A549 (cell line): ENCODE data around the gene TOX4. TPM values are rescaled to one million over a fixed set of nuclear protein-coding genes. Genes with fewer than 3 reads are reported as not detected.

Experiments
- ATAC-seq, 2 experiments: fragments of 200-7000 bp in 1 of 2; fragments of >200 bp in 1 of 2; cut with Nextera tagmentation in 1 of 2; cut with Tn5 transposase in 1 of 2; 3 replicates each; pipeline versions ENCODE4 v1.8.0 to v1.9.1; 2018 to 2020; ENCODE audit warnings: mild to moderate bottlenecking in 1 of 2, moderate library complexity in 1 of 2
- CTCF ChIA-PET: fragments of 300-600 bp; sonication (Branson Sonifier 250); formaldehyde crosslinking; extraction: SDS; loops from one replicate; lab custom pipeline; 2021; ENCODE audit warnings: antibody characterized with exemption, inconsistent platforms; lab: Yijun Ruan, JAX
- POLR2A ChIA-PET: fragments of 350-600 bp; formaldehyde crosslinking; extraction: SDS; loops from one replicate; lab custom pipeline; 2021; ENCODE audit warnings: antibody characterized with exemption, inconsistent platforms; lab: Yijun Ruan, JAX
- DNase-seq, 2 experiments: peaks; one replicate each; pipeline versions ENCODE4 v3.0.0 to v3.0.0-alpha.2; 2011 to 2016; ENCODE audit warnings: low read depth in 1 of 2, low spot score in 1 of 2
- FAIRE-seq: peaks from 2 replicates; lab custom pipeline; 2011; peaks lifted over from hg19 to GRCh38; lab: Jason Lieb, UNC
- H3K27ac ChIP-seq, 2 experiments: fragments of >200 bp; sonication (Bioruptor Twin); formaldehyde crosslinking; 3 replicates each; pipeline ENCODE4 v1.5.1; 2016 to 2017
- H3K4me1 ChIP-seq: fragments of >200 bp; sonication (Bioruptor Twin); formaldehyde crosslinking; 3 replicates; pipeline ENCODE4 v1.6.1; 2016
- H3K4me2 ChIP-seq: fragments of >200 bp; sonication (Bioruptor Twin); formaldehyde crosslinking; 3 replicates; pipeline ENCODE4 v1.6.1; 2016
- H3K4me3 ChIP-seq: fragments of >200 bp; sonication (Bioruptor Twin); formaldehyde crosslinking; 3 replicates; pipeline ENCODE4 v1.5.1; 2016
- H3K9me3 ChIP-seq: fragments of >200 bp; sonication (Bioruptor Twin); formaldehyde crosslinking; 3 replicates; pipeline ENCODE4 v1.6.1; 2016
- CBX2 ChIP-seq: fragments of 200-600 bp; sonication (generic); IDR thresholded peaks from 2 replicates; pipeline ENCODE4 v1.6.1; 2016; ENCODE audit warnings: low read depth, mild to moderate bottlenecking, borderline replicate concordance
- CHD2 ChIP-seq: fragments of 150-350 bp; IDR thresholded peaks from 2 replicates; pipeline ENCODE4 v1.6.1; 2014; ENCODE audit warnings: low read length; ENCODE audit not compliant: partially characterized antibody
- EP300 ChIP-seq, 2 experiments: fragments of >200 bp; sonication (Bioruptor Twin); formaldehyde crosslinking; IDR thresholded peaks; 2 replicates in 1 of 2; 3 replicates in 1 of 2; pipeline ENCODE4 v1.6.1; 2016 to 2017
- FOXS1 ChIP-seq: fragments of 250-450 bp; sonication (Bioruptor Pico); IDR thresholded peaks from 2 replicates; pipeline ENCODE4 v1.5.0; 2020; ENCODE audit warnings: mild to moderate bottlenecking, moderate library complexity
- HEYL ChIP-seq: fragments of 250-450 bp; sonication (Bioruptor Pico); IDR thresholded peaks from 2 replicates; pipeline ENCODE4 v1.8.0; 2021; ENCODE audit warnings: mild to moderate bottlenecking, moderate library complexity
- HOXB13 ChIP-seq: fragments of 250-450 bp; sonication (Bioruptor Pico); IDR thresholded peaks from 2 replicates; pipeline ENCODE4 v1.5.0; 2020; ENCODE audit warnings: low read depth, mild to moderate bottlenecking, moderate library complexity
- JUN ChIP-seq, 2 experiments: fragments of >200 bp; sonication (Bioruptor Twin); formaldehyde crosslinking; IDR thresholded peaks; 2 replicates in 1 of 2; 3 replicates in 1 of 2; pipeline ENCODE4 v1.6.1; 2016 to 2017
- NFE2L2 ChIP-seq: fragments of 150-350 bp; conservative IDR thresholded peaks from 2 replicates; pipeline ENCODE4 v1.6.1; 2014; ENCODE audit warnings: low read length
- NPAS2 ChIP-seq: fragments of 250-450 bp; sonication (Bioruptor Pico); IDR thresholded peaks from 2 replicates; pipeline ENCODE4 v1.8.0; 2022; ENCODE audit warnings: mild to moderate bottlenecking, moderate library complexity, borderline replicate concordance
- NR3C1 ChIP-seq: fragments of >200 bp; sonication (Bioruptor Twin); formaldehyde crosslinking; IDR thresholded peaks from 3 replicates; pipeline ENCODE4 v1.6.1; 2017
- POLR2AphosphoS2 ChIP-seq: conservative IDR thresholded peaks from 2 replicates; pipeline ENCODE4 v1.6.1; 2012; ENCODE audit warnings: low read length, improper control_type of control experiment, inconsistent platforms
- SMC3 ChIP-seq: fragments of >200 bp; sonication (Bioruptor Twin); formaldehyde crosslinking; IDR thresholded peaks from 3 replicates; pipeline ENCODE4 v1.6.1; 2018; ENCODE audit warnings: inconsistent platforms
- SREBF2 ChIP-seq: fragments of 450-650 bp; IDR thresholded peaks from 2 replicates; pipeline ENCODE4 v1.6.1; 2014; ENCODE audit warnings: mild to moderate bottlenecking, moderate library complexity
- ZC3H11A ChIP-seq: fragments of 450-650 bp; IDR thresholded peaks from 2 replicates; pipeline ENCODE4 v1.6.1; 2014; ENCODE audit warnings: antibody characterized with exemption, mild to moderate bottlenecking
- WGBS: methylation state at CpG from one replicate; pipeline ENCODE4 v1.1.6; 2017; ENCODE audit errors: missing lambda C conversion rate; 5-methylcytosine and 5-hydroxymethylcytosine counted together
- polyA plus RNA-seq, 4 experiments: library from polyadenylated mRNA; depleted of rRNA in 3 of 4; stranded (reverse); fragments of >200 nt; fragmentation: RNase III in 1 of 4; extraction: RNeasy Plus Mini Kit Qiagen cat#74134 plus additional on column Dnase treatment in 1 of 4; gene quantifications; 2 replicates in 3 of 4; 3 replicates in 1 of 4; pipeline ENCODE4 v1.2.3, GENCODE V29; 2011 to 2017
- TF ChIP-seq, protein P1 (sequence below): IDR thresholded peaks from 2 replicates; pipeline ENCODE4 v1.6.1; 2012
- TF ChIP-seq, protein P2 (sequence below): fragments of >200 bp; sonication (Bioruptor Twin); formaldehyde crosslinking; IDR thresholded peaks from 3 replicates; pipeline ENCODE4 v1.5.1; 2016
- TF ChIP-seq, protein P3 (sequence below): fragments of >200 bp; sonication (Bioruptor Twin); formaldehyde crosslinking; IDR thresholded peaks from 3 replicates; pipeline ENCODE4 v1.6.1; 2016
- TF ChIP-seq, protein P4 (sequence below): fragments of 250-450 bp; sonication (Bioruptor Pico); IDR thresholded peaks from 2 replicates; pipeline ENCODE4 v1.5.0; 2020; ENCODE audit warnings: low read depth, mild to moderate bottlenecking, moderate library complexity
- TF ChIP-seq, protein P5 (sequence below): fragments of 150-350 bp; IDR thresholded peaks from 2 replicates; pipeline ENCODE4 v1.6.1; 2014; ENCODE audit warnings: low read depth, mild to moderate bottlenecking, low read length
- TF ChIP-seq, protein P6 (sequence below): IDR thresholded peaks from 2 replicates; pipeline ENCODE4 v1.6.1; 2012; ENCODE audit warnings: low read depth, borderline replicate concordance

Gene TOX4
- polyA plus RNA-seq, 2 of the 4 experiments (the other 2 are of a cell fraction) = 48.3 to 76.4 TPM

DNA sequence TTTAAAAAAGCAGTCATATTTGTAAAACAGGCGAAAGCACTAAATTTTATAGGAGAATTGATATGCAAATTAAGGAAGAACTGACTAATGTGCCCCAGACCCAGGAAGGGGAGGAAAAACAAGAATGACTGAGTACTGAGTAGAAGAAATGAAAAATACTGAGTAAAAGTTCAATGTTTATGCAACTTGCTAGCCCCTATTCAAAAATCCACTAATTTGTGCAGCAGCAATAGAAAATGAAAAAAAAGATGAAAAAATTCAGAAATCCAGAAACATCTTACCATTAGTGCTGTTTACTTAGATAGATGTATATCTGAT lies 27.1 kb upstream of the TOX4 start:
- no peak for ATAC-seq
- H3K4me1 ChIP-seq = peaks cover 19% of the 10 kb centered on the region
- H3K9me3 ChIP-seq = no peaks in the 10 kb centered on the region
- CTCF ChIA-PET = interaction anchor here (1.1 to 1.3 kb wide), 2 partner anchors 13 to 147 kb away, joined by 3 to 4 read pairs; no protein-coding TSS in a partner anchor
- H3K4me3 ChIP-seq = no peak overlapping the region
- TF ChIP-seq CBX2 (no peak), ZC3H11A (no peak), NR3C1 (no peak), SMC3 (no peak), FOXS1 (no peak), HOXB13 (no peak), JUN (IDR thresholded peaks at IDR 0.05) (no peak), HEYL (CRISPR knock-in tag) (no peak), SREBF2 (no peak), NFE2L2 (no peak), EP300 (IDR thresholded peaks at IDR 0.05) (no peak), POLR2AphosphoS2 (no peak), NPAS2 (CRISPR knock-in tag) (no peak), CHD2 (no peak)
- TF ChIP-seq, protein P1, sequence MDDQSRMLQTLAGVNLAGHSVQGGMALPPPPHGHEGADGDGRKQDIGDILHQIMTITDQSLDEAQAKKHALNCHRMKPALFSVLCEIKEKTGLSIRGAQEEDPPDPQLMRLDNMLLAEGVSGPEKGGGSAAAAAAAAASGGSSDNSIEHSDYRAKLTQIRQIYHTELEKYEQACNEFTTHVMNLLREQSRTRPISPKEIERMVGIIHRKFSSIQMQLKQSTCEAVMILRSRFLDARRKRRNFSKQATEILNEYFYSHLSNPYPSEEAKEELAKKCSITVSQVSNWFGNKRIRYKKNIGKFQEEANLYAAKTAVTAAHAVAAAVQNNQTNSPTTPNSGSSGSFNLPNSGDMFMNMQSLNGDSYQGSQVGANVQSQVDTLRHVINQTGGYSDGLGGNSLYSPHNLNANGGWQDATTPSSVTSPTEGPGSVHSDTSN = no peak
- TF ChIP-seq, protein P2, sequence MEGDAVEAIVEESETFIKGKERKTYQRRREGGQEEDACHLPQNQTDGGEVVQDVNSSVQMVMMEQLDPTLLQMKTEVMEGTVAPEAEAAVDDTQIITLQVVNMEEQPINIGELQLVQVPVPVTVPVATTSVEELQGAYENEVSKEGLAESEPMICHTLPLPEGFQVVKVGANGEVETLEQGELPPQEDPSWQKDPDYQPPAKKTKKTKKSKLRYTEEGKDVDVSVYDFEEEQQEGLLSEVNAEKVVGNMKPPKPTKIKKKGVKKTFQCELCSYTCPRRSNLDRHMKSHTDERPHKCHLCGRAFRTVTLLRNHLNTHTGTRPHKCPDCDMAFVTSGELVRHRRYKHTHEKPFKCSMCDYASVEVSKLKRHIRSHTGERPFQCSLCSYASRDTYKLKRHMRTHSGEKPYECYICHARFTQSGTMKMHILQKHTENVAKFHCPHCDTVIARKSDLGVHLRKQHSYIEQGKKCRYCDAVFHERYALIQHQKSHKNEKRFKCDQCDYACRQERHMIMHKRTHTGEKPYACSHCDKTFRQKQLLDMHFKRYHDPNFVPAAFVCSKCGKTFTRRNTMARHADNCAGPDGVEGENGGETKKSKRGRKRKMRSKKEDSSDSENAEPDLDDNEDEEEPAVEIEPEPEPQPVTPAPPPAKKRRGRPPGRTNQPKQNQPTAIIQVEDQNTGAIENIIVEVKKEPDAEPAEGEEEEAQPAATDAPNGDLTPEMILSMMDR = no peak
- TF ChIP-seq, protein P3, sequence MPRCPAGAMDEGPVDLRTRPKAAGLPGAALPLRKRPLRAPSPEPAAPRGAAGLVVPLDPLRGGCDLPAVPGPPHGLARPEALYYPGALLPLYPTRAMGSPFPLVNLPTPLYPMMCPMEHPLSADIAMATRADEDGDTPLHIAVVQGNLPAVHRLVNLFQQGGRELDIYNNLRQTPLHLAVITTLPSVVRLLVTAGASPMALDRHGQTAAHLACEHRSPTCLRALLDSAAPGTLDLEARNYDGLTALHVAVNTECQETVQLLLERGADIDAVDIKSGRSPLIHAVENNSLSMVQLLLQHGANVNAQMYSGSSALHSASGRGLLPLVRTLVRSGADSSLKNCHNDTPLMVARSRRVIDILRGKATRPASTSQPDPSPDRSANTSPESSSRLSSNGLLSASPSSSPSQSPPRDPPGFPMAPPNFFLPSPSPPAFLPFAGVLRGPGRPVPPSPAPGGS = no peak
- TF ChIP-seq, protein P4, sequence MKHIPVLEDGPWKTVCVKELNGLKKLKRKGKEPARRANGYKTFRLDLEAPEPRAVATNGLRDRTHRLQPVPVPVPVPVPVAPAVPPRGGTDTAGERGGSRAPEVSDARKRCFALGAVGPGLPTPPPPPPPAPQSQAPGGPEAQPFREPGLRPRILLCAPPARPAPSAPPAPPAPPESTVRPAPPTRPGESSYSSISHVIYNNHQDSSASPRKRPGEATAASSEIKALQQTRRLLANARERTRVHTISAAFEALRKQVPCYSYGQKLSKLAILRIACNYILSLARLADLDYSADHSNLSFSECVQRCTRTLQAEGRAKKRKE (CRISPR knock-in tag) = no peak
- TF ChIP-seq, protein P5, sequence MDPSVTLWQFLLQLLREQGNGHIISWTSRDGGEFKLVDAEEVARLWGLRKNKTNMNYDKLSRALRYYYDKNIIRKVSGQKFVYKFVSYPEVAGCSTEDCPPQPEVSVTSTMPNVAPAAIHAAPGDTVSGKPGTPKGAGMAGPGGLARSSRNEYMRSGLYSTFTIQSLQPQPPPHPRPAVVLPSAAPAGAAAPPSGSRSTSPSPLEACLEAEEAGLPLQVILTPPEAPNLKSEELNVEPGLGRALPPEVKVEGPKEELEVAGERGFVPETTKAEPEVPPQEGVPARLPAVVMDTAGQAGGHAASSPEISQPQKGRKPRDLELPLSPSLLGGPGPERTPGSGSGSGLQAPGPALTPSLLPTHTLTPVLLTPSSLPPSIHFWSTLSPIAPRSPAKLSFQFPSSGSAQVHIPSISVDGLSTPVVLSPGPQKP = no peak
- TF ChIP-seq, protein P6, sequence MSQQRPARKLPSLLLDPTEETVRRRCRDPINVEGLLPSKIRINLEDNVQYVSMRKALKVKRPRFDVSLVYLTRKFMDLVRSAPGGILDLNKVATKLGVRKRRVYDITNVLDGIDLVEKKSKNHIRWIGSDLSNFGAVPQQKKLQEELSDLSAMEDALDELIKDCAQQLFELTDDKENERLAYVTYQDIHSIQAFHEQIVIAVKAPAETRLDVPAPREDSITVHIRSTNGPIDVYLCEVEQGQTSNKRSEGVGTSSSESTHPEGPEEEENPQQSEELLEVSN = no peak
- no peak overlapping the region for H3K27ac ChIP-seq
- H3K4me2 ChIP-seq = no peak overlapping the region
- 93% methylated on average over 1 of the region's 1 CpG for WGBS
- no peak for DNase-seq
- FAIRE-seq = no peak
- POLR2A ChIA-PET = no interaction called here
